Gastrocnemius medialis (tissue), 4 donors: ENCODE data around the gene KLHL20. TPM values are rescaled to one million over a fixed set of nuclear protein-coding genes. Genes with fewer than 3 reads are reported as not detected.
"Not testable (repeated sequence)": the region's sequence is repeated elsewhere in the genome, so short reads cannot be mapped to it uniquely, and the experiment has no call there.

Experiments used
- ATAC-seq, 2 donors: fragments of 150-250 bp; one replicate each; pipeline ENCODE4 v1.9.1; 2016
- DNase-seq, 2 donors: peaks; one replicate each; pipeline ENCODE4 v3.0.0-alpha.2; 2019
- H3K27ac ChIP-seq, 4 donors: fragments of 200-600 bp; sonication (generic); 1 replicate in 1 of 4; 2 replicates in 3 of 4; pipeline ENCODE4 v1.5.1; 2016 to 2018; ENCODE audit warnings: mild to moderate bottlenecking in 2 of 4, moderate library complexity in 1 of 4
- H3K27me3 ChIP-seq, 3 donors: fragments of 200-600 bp; sonication (generic) in 2 of 3; 1 replicate in 1 of 3; 2 replicates in 2 of 3; pipeline versions ENCODE4 v1.5.1 to v1.6.0; 2016 to 2019; ENCODE audit warnings: mild to moderate bottlenecking in 1 of 3, moderate library complexity in 1 of 3
- H3K36me3 ChIP-seq, 2 donors: fragments of 200-600 bp; sonication (generic) in 1 of 2; one replicate each; pipeline ENCODE4 v1.5.1; 2017 to 2018
- H3K4me1 ChIP-seq, 2 donors: fragments of 200-600 bp; sonication (generic) in 1 of 2; one replicate each; pipeline ENCODE4 v1.5.1; 2016 to 2017; ENCODE audit warnings: mild to moderate bottlenecking in 2 of 2
- H3K4me3 ChIP-seq, 4 donors: fragments of 200-600 bp; sonication (generic) in 3 of 4; 1 replicate in 1 of 4; 2 replicates in 3 of 4; pipeline ENCODE4 v1.5.1; 2016 to 2019; ENCODE audit warnings: mild to moderate bottlenecking in 2 of 4
- H3K9me3 ChIP-seq, 3 donors: fragments of 200-600 bp; sonication (generic) in 2 of 3; 1 replicate in 1 of 3; 2 replicates in 2 of 3; pipeline ENCODE4 v1.5.1; 2016 to 2019
- POLR2A ChIP-seq, 2 donors: fragments of 450-650 bp; IDR thresholded peaks; one replicate each; pipeline ENCODE4 v1.6.1; 2017; ENCODE audit warnings: antibody characterized with exemption in 2 of 2, mild to moderate bottlenecking in 2 of 2, moderate library complexity in 2 of 2
- in situ Hi-C, 4 donors: fragments of 200-750 bp; cut with MboI; loops; one replicate each; pipeline versions ENCODE4 v1.15.0 to v1.8.0; 2017; ENCODE audit warnings: low sequenced_read_pairs in 4 of 4
- intact Hi-C: fragments of 100-400 bp; cut with DNase I; formaldehyde crosslinking; loops from one replicate; pipeline ENCODE4 v1.15.1; 2023; ENCODE audit warnings: low total_unique reads
- total RNA-seq, 4 donors: library from RNA; depleted of rRNA; stranded (reverse); fragments of >200 nt; gene quantifications; one replicate each; pipeline versions ENCODE4 v1.1.0 to v1.2.3, GENCODE V29; 2016
- TF ChIP-seq, protein P1 (sequence below), 5 experiments: fragments of 450-650 bp in 3 of 5; fragments of 200-600 bp in 2 of 5; sonication (generic) in 2 of 5; IDR thresholded peaks in 4 of 5; conservative IDR thresholded peaks in 1 of 5; 1 replicate in 4 of 5; 2 replicates in 1 of 5; pipeline ENCODE4 v1.5.1; 2016 to 2019; ENCODE audit warnings: antibody characterized with exemption in 5 of 5, mild to moderate bottlenecking in 3 of 5, moderate library complexity in 3 of 5

Gene KLHL20
- total RNA-seq, 4 donors from 2014 or later, result 15.9 to 23.9 (median 23.4) TPM

DNA sequence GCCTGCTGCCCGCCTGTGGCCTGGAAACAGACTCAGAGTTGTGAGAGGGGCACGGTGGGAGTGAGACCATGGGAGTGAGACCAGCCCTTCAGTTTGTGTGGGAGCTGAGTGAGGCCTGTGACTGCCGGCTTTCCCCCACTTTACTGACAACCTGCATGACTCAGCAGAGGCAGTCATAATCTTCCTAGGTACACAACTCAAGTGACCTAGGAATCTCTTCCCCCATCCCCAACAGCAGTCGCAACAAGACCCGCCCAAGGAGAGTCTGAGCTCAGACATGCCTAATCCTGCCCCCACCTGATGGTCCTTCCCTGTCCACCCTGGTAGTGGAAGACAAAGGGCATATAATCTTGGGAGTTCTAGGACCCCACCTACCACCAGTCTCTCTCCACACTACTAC, 44.2 kb downstream of the KLHL20 start:
- Histone ChIP-seq H3K9me3 (no peaks in the 10 kb centered on the region), H3K4me3 (no peak overlapping the region), H3K4me1 (no peaks in the 10 kb centered on the region), H3K27me3 (no peaks in the 10 kb centered on the region), H3K27ac (no peak overlapping the region), H3K36me3 (peaks cover 4 to 57% of the 10 kb centered on the region in 2 donors)
- DNase-seq, result no peak
- TF ChIP-seq POLR2A (IDR thresholded peaks at IDR 0.05), result no peak
- TF ChIP-seq, protein P1, sequence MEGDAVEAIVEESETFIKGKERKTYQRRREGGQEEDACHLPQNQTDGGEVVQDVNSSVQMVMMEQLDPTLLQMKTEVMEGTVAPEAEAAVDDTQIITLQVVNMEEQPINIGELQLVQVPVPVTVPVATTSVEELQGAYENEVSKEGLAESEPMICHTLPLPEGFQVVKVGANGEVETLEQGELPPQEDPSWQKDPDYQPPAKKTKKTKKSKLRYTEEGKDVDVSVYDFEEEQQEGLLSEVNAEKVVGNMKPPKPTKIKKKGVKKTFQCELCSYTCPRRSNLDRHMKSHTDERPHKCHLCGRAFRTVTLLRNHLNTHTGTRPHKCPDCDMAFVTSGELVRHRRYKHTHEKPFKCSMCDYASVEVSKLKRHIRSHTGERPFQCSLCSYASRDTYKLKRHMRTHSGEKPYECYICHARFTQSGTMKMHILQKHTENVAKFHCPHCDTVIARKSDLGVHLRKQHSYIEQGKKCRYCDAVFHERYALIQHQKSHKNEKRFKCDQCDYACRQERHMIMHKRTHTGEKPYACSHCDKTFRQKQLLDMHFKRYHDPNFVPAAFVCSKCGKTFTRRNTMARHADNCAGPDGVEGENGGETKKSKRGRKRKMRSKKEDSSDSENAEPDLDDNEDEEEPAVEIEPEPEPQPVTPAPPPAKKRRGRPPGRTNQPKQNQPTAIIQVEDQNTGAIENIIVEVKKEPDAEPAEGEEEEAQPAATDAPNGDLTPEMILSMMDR (IDR thresholded peaks at IDR 0.05 in 4 of 5, conservative IDR thresholded peaks at IDR 0.05 in 1 of 5), result no peak
- in situ Hi-C loops, result no loop called here
- ATAC-seq, result no peak
- intact Hi-C loops, result no loop called here

DNA sequence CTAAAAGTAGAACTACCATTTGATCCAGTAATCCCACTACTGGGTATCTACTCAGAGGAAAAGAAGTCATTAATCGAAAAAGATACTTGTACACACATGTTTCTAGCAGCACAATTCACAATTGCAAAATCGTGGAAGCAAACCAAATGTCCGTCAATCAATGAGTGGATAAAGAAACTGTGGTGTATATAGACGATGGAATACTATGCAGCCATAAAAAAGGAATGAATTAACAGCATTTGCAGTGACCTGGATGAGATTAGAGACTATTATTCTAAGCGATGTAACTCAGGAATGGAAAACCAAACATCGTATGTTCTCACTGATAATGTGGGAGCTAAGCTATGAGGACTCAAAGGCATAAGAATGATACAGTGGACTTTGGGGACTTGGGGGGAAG, 49.5 kb downstream of the KLHL20 start:
- H3K4me3 ChIP-seq, H3K27ac ChIP-seq, ATAC-seq, in situ Hi-C loops, DNase-seq, H3K27me3 ChIP-seq, H3K4me1 ChIP-seq, H3K9me3 ChIP-seq, intact Hi-C loops: not testable (repeated sequence)
- peaks cover 0 to 18% of the 10 kb centered on the region in 2 donors for H3K36me3 ChIP-seq

DNA sequence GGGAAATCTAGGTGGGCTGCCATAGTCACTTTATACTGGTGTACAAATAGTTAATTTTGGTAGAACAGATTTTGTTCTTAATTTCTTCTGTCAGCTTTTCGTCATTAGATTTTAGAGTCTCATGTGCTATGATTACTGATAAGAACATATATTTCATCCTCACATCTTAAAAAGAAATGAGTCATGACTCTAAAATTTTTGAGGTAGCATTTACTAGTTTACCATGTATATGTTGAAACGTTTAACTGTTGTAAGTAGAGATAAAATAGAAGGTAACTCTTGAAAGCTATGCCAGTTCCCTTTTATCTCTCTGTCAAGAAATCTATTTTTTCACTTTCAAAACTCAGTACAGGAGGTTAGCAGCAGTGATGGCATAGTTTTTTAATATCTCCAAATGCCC, 53.4 kb downstream of the KLHL20 start:
- Histone ChIP-seq H3K4me3 (no peak overlapping the region), H3K27me3 (no peaks in the 10 kb centered on the region), H3K4me1 (no peaks in the 10 kb centered on the region), H3K27ac (no peak overlapping the region), H3K36me3 (peaks cover 0 to 12% of the 10 kb centered on the region in 2 donors), H3K9me3 (no peaks in the 10 kb centered on the region)
- DNase-seq, result no peak
- in situ Hi-C loops (no loop called here), intact Hi-C loops (no loop called here)
- ATAC-seq, result no peak
- TF ChIP-seq, protein P1 (IDR thresholded peaks at IDR 0.05 in 4 of 5, conservative IDR thresholded peaks at IDR 0.05 in 1 of 5), result no peak
- no peak for TF ChIP-seq POLR2A (IDR thresholded peaks at IDR 0.05)

DNA sequence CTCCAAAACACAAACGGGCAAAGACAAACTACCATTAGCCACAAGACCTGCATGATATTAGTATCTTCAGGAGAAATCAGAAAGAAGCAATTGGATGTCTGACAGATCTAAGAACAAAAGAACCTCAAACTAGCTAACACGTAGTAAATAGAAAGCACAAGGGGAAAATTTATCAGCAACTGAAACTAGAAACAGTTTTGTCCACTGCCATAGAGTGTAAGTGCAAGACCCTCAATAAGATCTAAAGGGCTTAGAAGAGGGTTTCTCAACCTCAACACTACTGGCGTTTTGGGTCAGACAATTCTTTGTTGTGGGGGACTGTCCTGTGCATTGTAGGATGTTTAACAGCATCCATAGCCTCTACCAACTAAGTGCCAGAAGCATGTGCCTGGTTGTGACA, 54.0 kb downstream of the KLHL20 start:
- intact Hi-C loops, result no loop called here
- H3K27ac ChIP-seq, result no peak overlapping the region
- TF ChIP-seq POLR2A (IDR thresholded peaks at IDR 0.05), result no peak
- H3K4me1 ChIP-seq, result no peaks in the 10 kb centered on the region
- no peaks in the 10 kb centered on the region for H3K27me3 ChIP-seq
- peaks cover 0 to 12% of the 10 kb centered on the region in 2 donors for H3K36me3 ChIP-seq
- H3K4me3 ChIP-seq, result no peak overlapping the region
- no peaks in the 10 kb centered on the region for H3K9me3 ChIP-seq
- in situ Hi-C loops, result no loop called here
- ATAC-seq (no peak), DNase-seq (no peak)

DNA sequence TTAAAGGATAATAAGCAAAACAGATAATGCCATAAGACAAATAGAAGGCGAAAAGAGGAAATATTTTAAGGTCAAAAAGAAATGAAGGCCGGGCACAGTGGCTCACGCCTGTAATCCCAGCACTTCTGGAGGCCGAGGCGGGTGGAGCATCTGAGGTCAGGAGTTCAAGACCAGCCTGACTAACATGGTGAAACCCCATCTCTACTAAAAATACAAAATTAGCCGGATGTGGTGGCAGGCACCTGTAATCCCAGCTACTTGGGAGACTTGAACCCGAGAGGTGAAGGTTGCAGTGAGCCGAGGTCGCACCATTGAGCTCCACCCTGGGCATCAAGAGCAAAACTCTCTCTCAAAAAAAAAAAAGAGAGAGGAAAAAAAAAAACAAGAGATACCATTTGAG, 55.5 kb downstream of the KLHL20 start:
- H3K9me3 ChIP-seq, ATAC-seq, H3K4me3 ChIP-seq, in situ Hi-C loops, H3K27ac ChIP-seq, H3K27me3 ChIP-seq, intact Hi-C loops, H3K4me1 ChIP-seq, DNase-seq: not testable (repeated sequence)
- H3K36me3 ChIP-seq, result peaks cover 0 to 13% of the 10 kb centered on the region in 2 donors

DNA sequence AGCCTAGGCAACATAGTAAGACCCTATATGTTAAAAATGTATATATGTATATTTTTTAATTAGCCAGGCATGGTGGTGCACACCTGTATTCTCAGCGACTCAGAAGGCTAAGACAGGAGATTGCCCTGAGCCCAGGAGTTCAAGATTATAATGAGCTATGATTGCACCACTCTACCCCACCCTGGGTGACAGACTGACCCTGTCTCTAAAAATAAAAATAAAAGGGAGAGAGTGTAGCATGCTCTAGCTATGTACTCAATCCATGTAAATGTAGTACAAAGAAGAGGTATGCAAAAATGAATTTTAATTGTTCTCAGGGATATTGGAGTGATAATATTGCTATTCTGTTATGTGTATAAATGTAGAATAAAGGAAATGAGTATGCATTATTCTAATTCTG, 56.8 kb downstream of the KLHL20 start:
- TF ChIP-seq, protein P1 (IDR thresholded peaks at IDR 0.05 in 4 of 5, conservative IDR thresholded peaks at IDR 0.05 in 1 of 5), result no peak
- no peak for TF ChIP-seq POLR2A (IDR thresholded peaks at IDR 0.05)
- Histone ChIP-seq H3K27ac (no peak overlapping the region), H3K9me3 (no peaks in the 10 kb centered on the region), H3K4me1 (no peaks in the 10 kb centered on the region), H3K36me3 (peaks cover under 1 to 19% of the 10 kb centered on the region in 2 donors), H3K4me3 (no peak overlapping the region), H3K27me3 (no peaks in the 10 kb centered on the region)
- ATAC-seq, result peak in 1 of 2 donors; percentile 51
- in situ Hi-C loops, result no loop called here
- intact Hi-C loops, result no loop called here
- DNase-seq, result no peak
